IPS-18a (cell line): ENCODE data around the gene NTSR1.

Experiments
- H3K27ac ChIP-seq: one replicate; pipeline ENCODE4 v1.5.1; 2013; ENCODE audit warnings: low read length
- H3K27me3 ChIP-seq: one replicate; pipeline ENCODE4 v1.6.1; 2013; ENCODE audit warnings: mild to moderate bottlenecking, low read length; ENCODE audit not compliant: control insufficient read depth, insufficient read depth
- H3K36me3 ChIP-seq: one replicate; pipeline ENCODE4 v1.6.1; 2013; ENCODE audit warnings: low read depth, low read length; ENCODE audit not compliant: control insufficient read depth
- H3K4me1 ChIP-seq: one replicate; pipeline ENCODE4 v1.6.1; 2013; ENCODE audit warnings: low read depth, low read length; ENCODE audit not compliant: control insufficient read depth
- H3K4me3 ChIP-seq: one replicate; pipeline ENCODE4 v1.5.1; 2013; ENCODE audit warnings: low read length
- H3K9ac ChIP-seq: one replicate; pipeline ENCODE4 v1.6.1; 2013; ENCODE audit warnings: mild to moderate bottlenecking, low read length, moderate library complexity
- H3K9me3 ChIP-seq: one replicate; pipeline ENCODE4 v1.6.1; 2013; ENCODE audit warnings: low read depth, low read length; ENCODE audit not compliant: control insufficient read depth

The NTSR1 gene

GRCh38 chr20:62793757-62794006, 85.0 kb downstream of the NTSR1 start:
- no peak overlapping the region for H3K4me3 ChIP-seq
- no peaks in the 10 kb centered on the region for H3K4me1 ChIP-seq
- H3K9ac ChIP-seq, result no peak overlapping the region
- no peak overlapping the region for H3K27ac ChIP-seq
- H3K36me3 ChIP-seq, result peaks cover 3% of the 10 kb centered on the region
- no peaks in the 10 kb centered on the region for H3K9me3 ChIP-seq
- peaks cover 19% of the 10 kb centered on the region for H3K27me3 ChIP-seq

- Histone ChIP-seq H3K27ac (no peak overlapping the region), H3K27me3 (peaks cover 19% of the 10 kb centered on the region), H3K36me3 (peaks cover 8% of the 10 kb centered on the region), H3K9me3 (no peaks in the 10 kb centered on the region), H3K9ac (no peak overlapping the region), H3K4me3 (peak overlapping the region; percentile 60), H3K4me1 (no peaks in the 10 kb centered on the region)
Measured at GRCh38 chr20:62794007-62794724, 85.5 kb downstream of the NTSR1 start.

- H3K4me1 ChIP-seq, result no peaks in the 10 kb centered on the region
- no peaks in the 10 kb centered on the region for H3K9me3 ChIP-seq
- peaks cover 19% of the 10 kb centered on the region for H3K27me3 ChIP-seq
- peak overlapping the region; percentile 60 for H3K4me3 ChIP-seq
- H3K9ac ChIP-seq, result peak overlapping the region; percentile 4
- peaks cover 17% of the 10 kb centered on the region for H3K36me3 ChIP-seq
- no peak overlapping the region for H3K27ac ChIP-seq
Measured at GRCh38 chr20:62795023-62795761, 86.6 kb downstream of the NTSR1 start.

GRCh38 chr20:62796699-62797491, 88.3 kb downstream of the NTSR1 start:
- Histone ChIP-seq H3K27me3 (peaks cover 19% of the 10 kb centered on the region), H3K9me3 (no peaks in the 10 kb centered on the region), H3K36me3 (peaks cover 26% of the 10 kb centered on the region), H3K4me3 (peak overlapping the region; percentile 27), H3K9ac (no peak overlapping the region), H3K4me1 (no peaks in the 10 kb centered on the region), H3K27ac (no peak overlapping the region)

- H3K4me1 ChIP-seq, result no peaks in the 10 kb centered on the region
- H3K36me3 ChIP-seq, result peaks cover 26% of the 10 kb centered on the region
- H3K27me3 ChIP-seq, result peaks cover 19% of the 10 kb centered on the region
- H3K9ac ChIP-seq, result no peak overlapping the region
- no peaks in the 10 kb centered on the region for H3K9me3 ChIP-seq
- H3K4me3 ChIP-seq, result no peak overlapping the region
- no peak overlapping the region for H3K27ac ChIP-seq
Measured at GRCh38 chr20:62797671-62798532, 89.3 kb downstream of the NTSR1 start.

GRCh38 chr20:62799036-62799435, 90.4 kb downstream of the NTSR1 start:
- H3K4me3 ChIP-seq, result no peak overlapping the region
- no peaks in the 10 kb centered on the region for H3K9me3 ChIP-seq
- H3K36me3 ChIP-seq, result peaks cover 26% of the 10 kb centered on the region
- no peak overlapping the region for H3K27ac ChIP-seq
- H3K27me3 ChIP-seq, result peaks cover 24% of the 10 kb centered on the region
- no peak overlapping the region for H3K9ac ChIP-seq
- H3K4me1 ChIP-seq, result no peaks in the 10 kb centered on the region

- Histone ChIP-seq H3K27ac (no peak overlapping the region), H3K9me3 (no peaks in the 10 kb centered on the region), H3K27me3 (peaks cover 26% of the 10 kb centered on the region), H3K4me1 (no peaks in the 10 kb centered on the region), H3K4me3 (no peak overlapping the region), H3K36me3 (peaks cover 26% of the 10 kb centered on the region), H3K9ac (no peak overlapping the region)
Measured at GRCh38 chr20:62799459-62799858, 90.8 kb downstream of the NTSR1 start.

GRCh38 chr20:62799873-62800272, 91.2 kb downstream of the NTSR1 start:
- H3K9ac ChIP-seq, result no peak overlapping the region
- no peak overlapping the region for H3K27ac ChIP-seq
- peaks cover 26% of the 10 kb centered on the region for H3K36me3 ChIP-seq
- peaks cover 22% of the 10 kb centered on the region for H3K27me3 ChIP-seq
- no peaks in the 10 kb centered on the region for H3K4me1 ChIP-seq
- no peak overlapping the region for H3K4me3 ChIP-seq
- H3K9me3 ChIP-seq, result no peaks in the 10 kb centered on the region

- H3K9ac ChIP-seq, result no peak overlapping the region
- no peak overlapping the region for H3K27ac ChIP-seq
- H3K27me3 ChIP-seq, result peaks cover 15% of the 10 kb centered on the region
- peaks cover 26% of the 10 kb centered on the region for H3K36me3 ChIP-seq
- H3K4me3 ChIP-seq, result no peak overlapping the region
- H3K9me3 ChIP-seq, result no peaks in the 10 kb centered on the region
- H3K4me1 ChIP-seq, result no peaks in the 10 kb centered on the region
Measured at GRCh38 chr20:62800314-62801259, 92.0 kb downstream of the NTSR1 start.

- H3K27me3 ChIP-seq, result peaks cover 8% of the 10 kb centered on the region
- no peak overlapping the region for H3K27ac ChIP-seq
- H3K36me3 ChIP-seq, result peaks cover 26% of the 10 kb centered on the region
- H3K4me3 ChIP-seq, result no peak overlapping the region
- no peaks in the 10 kb centered on the region for H3K9me3 ChIP-seq
- no peaks in the 10 kb centered on the region for H3K4me1 ChIP-seq
- H3K9ac ChIP-seq, result no peak overlapping the region
Measured at GRCh38 chr20:62801284-62802010, 92.8 kb downstream of the NTSR1 start.
